ENCODE results near the gene STYX. TPM values are rescaled to one million over a fixed set of nuclear protein-coding genes. Genes with fewer than 3 reads are reported as not detected.
A peak's percentile ranks its signal among the peaks of the same experiment; 100 is the strongest.

Gene STYX
- total RNA-seq, 1 donor from 2014 or later, result 13.6 TPM

GRCh38 chr14:52729585-52729924, 411 bp upstream of the STYX start:
- Mint-ChIP-seq H3K27me3 (no peaks in the 10 kb centered on the region), H3K27ac (peak overlapping the region; percentile 83), H3K36me3 (ENCODE audit: insufficient read depth) (peaks cover 30% of the 10 kb centered on the region), H3K9me3 (ENCODE audit: low read depth) (no peaks in the 10 kb centered on the region), H3K4me3 (ENCODE audit: low read depth) (peak overlapping the region; percentile 95), H3K4me1 (ENCODE audit: low read depth) (peaks cover 7% of the 10 kb centered on the region)
- TF ChIP-seq, protein P1, sequence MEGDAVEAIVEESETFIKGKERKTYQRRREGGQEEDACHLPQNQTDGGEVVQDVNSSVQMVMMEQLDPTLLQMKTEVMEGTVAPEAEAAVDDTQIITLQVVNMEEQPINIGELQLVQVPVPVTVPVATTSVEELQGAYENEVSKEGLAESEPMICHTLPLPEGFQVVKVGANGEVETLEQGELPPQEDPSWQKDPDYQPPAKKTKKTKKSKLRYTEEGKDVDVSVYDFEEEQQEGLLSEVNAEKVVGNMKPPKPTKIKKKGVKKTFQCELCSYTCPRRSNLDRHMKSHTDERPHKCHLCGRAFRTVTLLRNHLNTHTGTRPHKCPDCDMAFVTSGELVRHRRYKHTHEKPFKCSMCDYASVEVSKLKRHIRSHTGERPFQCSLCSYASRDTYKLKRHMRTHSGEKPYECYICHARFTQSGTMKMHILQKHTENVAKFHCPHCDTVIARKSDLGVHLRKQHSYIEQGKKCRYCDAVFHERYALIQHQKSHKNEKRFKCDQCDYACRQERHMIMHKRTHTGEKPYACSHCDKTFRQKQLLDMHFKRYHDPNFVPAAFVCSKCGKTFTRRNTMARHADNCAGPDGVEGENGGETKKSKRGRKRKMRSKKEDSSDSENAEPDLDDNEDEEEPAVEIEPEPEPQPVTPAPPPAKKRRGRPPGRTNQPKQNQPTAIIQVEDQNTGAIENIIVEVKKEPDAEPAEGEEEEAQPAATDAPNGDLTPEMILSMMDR (IDR thresholded peaks at IDR 0.05; ENCODE audit: unreplicated experiment), result no peak
- no peak for DNase-seq (ENCODE audit: low spot score, unreplicated experiment)

DNA sequence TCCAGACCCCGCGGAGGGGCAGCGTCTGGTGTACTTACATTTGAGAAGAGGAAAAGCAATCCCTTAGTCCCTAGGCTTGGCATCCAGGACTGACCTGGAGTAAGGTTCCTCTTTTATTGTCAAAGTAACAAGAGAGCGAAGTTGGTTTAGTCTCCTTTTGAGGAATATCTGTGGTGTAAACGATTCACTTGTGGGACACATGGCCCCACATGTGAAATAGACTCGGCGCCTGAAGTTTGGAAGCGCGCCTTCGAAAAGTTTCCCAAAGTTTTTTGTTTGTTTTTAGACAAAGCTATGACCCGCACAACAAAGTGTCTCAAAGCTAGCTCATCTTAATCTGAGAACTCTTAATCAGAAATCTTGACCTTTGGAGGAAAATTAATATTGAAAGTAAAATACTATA, 744 bp downstream of the STYX start:
- Mint-ChIP-seq H3K27ac (peak overlapping the region; percentile 97), H3K27me3 (no peaks in the 10 kb centered on the region), H3K4me3 (ENCODE audit: low read depth) (peak overlapping the region; percentile 95), H3K9me3 (ENCODE audit: low read depth) (no peaks in the 10 kb centered on the region), H3K36me3 (ENCODE audit: insufficient read depth) (peaks cover 28% of the 10 kb centered on the region), H3K4me1 (ENCODE audit: low read depth) (peaks cover 7% of the 10 kb centered on the region)
- TF ChIP-seq, protein P1 (IDR thresholded peaks at IDR 0.05; ENCODE audit: unreplicated experiment), result no peak
- DNase-seq (ENCODE audit: low spot score, unreplicated experiment), result no peak

- no peak overlapping the region for H3K27ac Mint-ChIP-seq
- no peak overlapping the region for H3K4me3 Mint-ChIP-seq (ENCODE audit: low read depth)
These were observed 3.9 kb downstream of the STYX start for GRCh38 chr14:52733824-52734223.

GRCh38 chr14:52735921-52736489, 6.0 kb downstream of the STYX start:
- no peak for DNase-seq (ENCODE audit: low spot score, unreplicated experiment)
- Mint-ChIP-seq H3K4me1 (ENCODE audit: low read depth) (peaks cover 14% of the 10 kb centered on the region), H3K9me3 (ENCODE audit: low read depth) (no peaks in the 10 kb centered on the region), H3K4me3 (ENCODE audit: low read depth) (no peak overlapping the region), H3K27me3 (no peaks in the 10 kb centered on the region), H3K27ac (peak overlapping the region; percentile 3), H3K36me3 (ENCODE audit: insufficient read depth) (peaks cover 23% of the 10 kb centered on the region)
- TF ChIP-seq, protein P1 (IDR thresholded peaks at IDR 0.05; ENCODE audit: unreplicated experiment), result no peak

More at GRCh38 chr14:52733824-52734223, 3.9 kb downstream of the STYX start:
- no peak for DNase-seq (ENCODE audit: low spot score, unreplicated experiment)
- no peaks in the 10 kb centered on the region for H3K9me3 Mint-ChIP-seq (ENCODE audit: low read depth)
- TF ChIP-seq, protein P1 (IDR thresholded peaks at IDR 0.05; ENCODE audit: unreplicated experiment), result no peak
- peaks cover 16% of the 10 kb centered on the region for H3K4me1 Mint-ChIP-seq (ENCODE audit: low read depth)
- H3K36me3 Mint-ChIP-seq (ENCODE audit: insufficient read depth), result peaks cover 23% of the 10 kb centered on the region
- no peaks in the 10 kb centered on the region for H3K27me3 Mint-ChIP-seq

- no peak for DNase-seq (ENCODE audit: low spot score, unreplicated experiment)
- Mint-ChIP-seq H3K27me3 (no peaks in the 10 kb centered on the region), H3K9me3 (ENCODE audit: low read depth) (no peaks in the 10 kb centered on the region), H3K4me3 (ENCODE audit: low read depth) (no peak overlapping the region), H3K4me1 (ENCODE audit: low read depth) (peaks cover 11% of the 10 kb centered on the region), H3K27ac (no peak overlapping the region), H3K36me3 (ENCODE audit: insufficient read depth) (peaks cover 14% of the 10 kb centered on the region)
- TF ChIP-seq, protein P1 (IDR thresholded peaks at IDR 0.05; ENCODE audit: unreplicated experiment), result no peak
These were observed 8.4 kb downstream of the STYX start for GRCh38 chr14:52738409-52738808.

Data from progenitor cell of endocrine pancreas (in vitro differentiated cells).